DND-41 (cell line): ENCODE measurements around the gene MAST3.
A peak's percentile ranks its signal among the peaks of the same experiment; 100 is the strongest.
"Not testable (repeated sequence)": the region's sequence is repeated elsewhere in the genome, so short reads cannot be mapped to it uniquely, and the experiment has no call there.

Source experiments
- ATAC-seq: fragments of 200-7000 bp; cut with Tn5 transposase; 3 replicates; pipeline ENCODE4 v1.9.1; 2021; ENCODE audit warnings: low read depth; ENCODE audit not compliant: insufficient read depth
- DNase-seq: peaks from one replicate; pipeline ENCODE4 v3.0.0-alpha.2; 2020
- H2AFZ ChIP-seq: 2 replicates; pipeline ENCODE4 v1.6.0; 2012; ENCODE audit warnings: low read depth, low read length
- H3K27ac ChIP-seq: 2 replicates; pipeline ENCODE4 v1.5.1; 2012; ENCODE audit warnings: low read length, inconsistent platforms
- H3K27me3 ChIP-seq: fragments of 200-600 bp; sonication (generic); 2 replicates; pipeline ENCODE4 v1.6.0; 2012; ENCODE audit warnings: low read length, mild to moderate bottlenecking, inconsistent platforms; ENCODE audit not compliant: insufficient read depth, poor library complexity
- H3K36me3 ChIP-seq: 2 replicates; pipeline ENCODE4 v1.5.1; 2012; ENCODE audit warnings: low read length, inconsistent platforms; ENCODE audit not compliant: insufficient read depth
- H3K4me1 ChIP-seq: 2 replicates; pipeline ENCODE4 v1.5.1; 2012; ENCODE audit warnings: mild to moderate bottlenecking, low read length; ENCODE audit not compliant: insufficient read depth
- H3K4me2 ChIP-seq: 2 replicates; pipeline ENCODE4 v1.6.0; 2012; ENCODE audit warnings: mild to moderate bottlenecking, moderate library complexity, low read length, inconsistent platforms; ENCODE audit not compliant: insufficient read depth
- H3K4me3 ChIP-seq, 2 experiments: fragments of 200-600 bp in 1 of 2; shearing (Covaris generic) in 1 of 2; 2 replicates each; pipeline ENCODE4 v1.5.1; 2012 to 2016; ENCODE audit warnings: inconsistent platforms in 2 of 2, low read length in 2 of 2, mild to moderate bottlenecking in 2 of 2, low read depth in 1 of 2, moderate library complexity in 1 of 2
- H3K79me2 ChIP-seq: 2 replicates; pipeline ENCODE4 v1.6.0; 2012; ENCODE audit warnings: low read length, inconsistent platforms; ENCODE audit not compliant: insufficient read depth
- H3K9ac ChIP-seq: 2 replicates; pipeline ENCODE4 v1.6.0; 2012; ENCODE audit warnings: low read depth, mild to moderate bottlenecking, inconsistent platforms, low read length, moderate library complexity
- H3K9me3 ChIP-seq: 2 replicates; pipeline ENCODE4 v1.5.1; 2012; ENCODE audit warnings: low read length, moderate library complexity, mild to moderate bottlenecking, inconsistent platforms; ENCODE audit not compliant: insufficient read depth, severe bottlenecking
- H4K20me1 ChIP-seq: 2 replicates; pipeline ENCODE4 v1.6.0; 2012; ENCODE audit warnings: low read length; ENCODE audit not compliant: insufficient read depth
- CTCF ChIP-seq: IDR thresholded peaks from 2 replicates; pipeline ENCODE4 v1.5.1; 2012; ENCODE audit warnings: borderline replicate concordance, low read length, moderate library complexity, mild to moderate bottlenecking; ENCODE audit not compliant: poor library complexity, severe bottlenecking; ENCODE audit errors: extremely low read depth
- EZH2 ChIP-seq: IDR thresholded peaks from 3 replicates; pipeline ENCODE4 v1.6.1; 2012; ENCODE audit warnings: borderline replicate concordance, low read depth, mild to moderate bottlenecking, moderate library complexity, low read length, inconsistent platforms; ENCODE audit not compliant: severe bottlenecking

Gene MAST3

GRCh38 chr19:18085702-18086457 is 11.7 kb upstream of the MAST3 start:
- DNase-seq (no peak), ATAC-seq (no peak)
- H3K4me3 ChIP-seq = peak overlapping the region in 1 of 2 experiments; percentile 59; a peak in 1 of 4 replicates
- no peaks in the 10 kb centered on the region for H3K9me3 ChIP-seq
- H3K79me2 ChIP-seq = no peaks in the 10 kb centered on the region
- H2AFZ ChIP-seq = peak overlapping the region; percentile 95; the same call in 1 of the 2 replicates
- peak overlapping the region; percentile 59 for H3K9ac ChIP-seq
- H3K27ac ChIP-seq = no peak overlapping the region
- H3K4me1 ChIP-seq = peaks cover 15% of the 10 kb centered on the region
- H3K27me3 ChIP-seq = no peaks in the 10 kb centered on the region
- peak overlapping the region; percentile 81; the same call in 1 of the 2 replicates for H3K4me2 ChIP-seq
- TF ChIP-seq EZH2 (no peak), CTCF (no peak)
- no peaks in the 10 kb centered on the region for H3K36me3 ChIP-seq
- no peaks in the 10 kb centered on the region for H4K20me1 ChIP-seq

GRCh38 chr19:18086590-18087138 is 10.9 kb upstream of the MAST3 start, which contains the start of gene IL12RB1:
Gene IL12RB1, minus strand, starts transcription at chr19:18086934. Its CDS starts 111 bp downstream, at chr19:18086823.
- H3K4me3 ChIP-seq = peak within 1 kb of the TSS; percentile 16 to 59; a peak in 3 of 4 replicates
- peaks cover 15% of the 10 kb centered on the region for H3K4me1 ChIP-seq
- H3K9me3 ChIP-seq = no peaks in the 10 kb centered on the region
- no peaks in the 10 kb centered on the region for H3K79me2 ChIP-seq
- H2AFZ ChIP-seq = peak within 1 kb of the TSS; percentile 95
- peak within 1 kb of the TSS; percentile 59 for H3K9ac ChIP-seq
- TF ChIP-seq CTCF (no peak), EZH2 (no peak)
- peak within 1 kb of the TSS; percentile 81 for H3K4me2 ChIP-seq
- H3K36me3 ChIP-seq = no peaks in the 10 kb centered on the region
- ATAC-seq = peak; percentile 94
- no peaks in the 10 kb centered on the region for H4K20me1 ChIP-seq
- peak within 1 kb of the TSS; percentile 81 for H3K27ac ChIP-seq
- peak; percentile 75 for DNase-seq
- H3K27me3 ChIP-seq = no peaks in the 10 kb centered on the region

GRCh38 chr19:18089096-18089541 is 8.5 kb upstream of the MAST3 start:
- ATAC-seq, H3K79me2 ChIP-seq, H3K27me3 ChIP-seq, H3K27ac ChIP-seq, H3K9me3 ChIP-seq, H2AFZ ChIP-seq, H3K36me3 ChIP-seq, H3K9ac ChIP-seq, H3K4me2 ChIP-seq, DNase-seq, H3K4me3 ChIP-seq, H4K20me1 ChIP-seq: not testable (repeated sequence)
- peaks cover 15% of the 10 kb centered on the region for H3K4me1 ChIP-seq

- Histone ChIP-seq H3K4me2 (no peak overlapping the region), H3K27ac (no peak overlapping the region), H4K20me1 (no peaks in the 10 kb centered on the region), H3K36me3 (no peaks in the 10 kb centered on the region), H3K4me1 (peaks cover 15% of the 10 kb centered on the region), H3K9ac (no peak overlapping the region), H3K4me3 (no peak overlapping the region), H2AFZ (no peak overlapping the region), H3K27me3 (no peaks in the 10 kb centered on the region), H3K9me3 (no peaks in the 10 kb centered on the region), H3K79me2 (no peaks in the 10 kb centered on the region)
- DNase-seq (no peak), ATAC-seq (no peak)
- TF ChIP-seq EZH2 (no peak), CTCF (no peak)
Observed at GRCh38 chr19:18089726-18090125, 7.9 kb upstream of the MAST3 start.
